ENCODE data around the gene ACVR2A.

GRCh38 chr2:147904051-147904450 is 59.2 kb downstream of the ACVR2A start:
- no peak for TF ChIP-seq ZNF830 (CRISPR knock-in tag; IDR thresholded peaks at IDR 0.05)
- no peak for TF ChIP-seq REST (IDR thresholded peaks at IDR 0.05; ENCODE audit: borderline replicate concordance)
- no peak for TF ChIP-seq REST (CRISPR knock-in tag; IDR thresholded peaks at IDR 0.05; ENCODE audit: low read depth)
- no peak for TF ChIP-seq ZNF398 (CRISPR knock-in tag; IDR thresholded peaks at IDR 0.05)
- no peak for TF ChIP-seq PHB (CRISPR knock-in tag; IDR thresholded peaks at IDR 0.05)
- TF ChIP-seq, protein P1, sequence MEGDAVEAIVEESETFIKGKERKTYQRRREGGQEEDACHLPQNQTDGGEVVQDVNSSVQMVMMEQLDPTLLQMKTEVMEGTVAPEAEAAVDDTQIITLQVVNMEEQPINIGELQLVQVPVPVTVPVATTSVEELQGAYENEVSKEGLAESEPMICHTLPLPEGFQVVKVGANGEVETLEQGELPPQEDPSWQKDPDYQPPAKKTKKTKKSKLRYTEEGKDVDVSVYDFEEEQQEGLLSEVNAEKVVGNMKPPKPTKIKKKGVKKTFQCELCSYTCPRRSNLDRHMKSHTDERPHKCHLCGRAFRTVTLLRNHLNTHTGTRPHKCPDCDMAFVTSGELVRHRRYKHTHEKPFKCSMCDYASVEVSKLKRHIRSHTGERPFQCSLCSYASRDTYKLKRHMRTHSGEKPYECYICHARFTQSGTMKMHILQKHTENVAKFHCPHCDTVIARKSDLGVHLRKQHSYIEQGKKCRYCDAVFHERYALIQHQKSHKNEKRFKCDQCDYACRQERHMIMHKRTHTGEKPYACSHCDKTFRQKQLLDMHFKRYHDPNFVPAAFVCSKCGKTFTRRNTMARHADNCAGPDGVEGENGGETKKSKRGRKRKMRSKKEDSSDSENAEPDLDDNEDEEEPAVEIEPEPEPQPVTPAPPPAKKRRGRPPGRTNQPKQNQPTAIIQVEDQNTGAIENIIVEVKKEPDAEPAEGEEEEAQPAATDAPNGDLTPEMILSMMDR (IDR thresholded peaks at IDR 0.05 in 2 of 3, conservative IDR thresholded peaks at IDR 0.05 in 1 of 3; ENCODE audit: insufficient read depth in 2 of 3, low read depth in 1 of 3, low read length in 3 of 3): no peak
